GM12878 (cell line): Measurements from ENCODE around the gene SEC24C. TPM values are rescaled to one million over a fixed set of nuclear protein-coding genes. Genes with fewer than 3 reads are reported as not detected.

Source experiments
- ATAC-seq: fragments of 200-7000 bp; cut with Tn5 transposase; 3 replicates; pipeline ENCODE4 v1.9.1; 2020; ENCODE audit warnings: mild to moderate bottlenecking, moderate library complexity
- BruUV-seq: library from RNA; stranded (reverse); fragments of 400-500 nt; replicated peaks from 2 replicates; lab custom pipeline; 2021; lab: Mats Ljungman, UMichigan
- CTCF ChIA-PET: fragments of 300-600 bp; sonication (Branson Sonifier 250); formaldehyde crosslinking; extraction: SDS; loops from one replicate; lab custom pipeline; 2021; ENCODE audit warnings: inconsistent platforms; lab: Yijun Ruan, JAX
- POLR2A ChIA-PET: fragments of 350-600 bp; formaldehyde crosslinking; extraction: SDS; loops from one replicate; lab custom pipeline; 2021; ENCODE audit warnings: inconsistent platforms; lab: Charles Lee
- RAD21 ChIA-PET: fragments of 300-600 bp; sonication (Branson Sonifier 250); formaldehyde crosslinking; loops from one replicate; lab custom pipeline; 2023; ENCODE audit warnings: antibody characterized with exemption; ENCODE audit not compliant: unreplicated experiment; lab: Charles Lee
- SMC1A ChIA-PET: fragments of 300-600 bp; sonication (Branson Sonifier 250); formaldehyde crosslinking; loops from one replicate; lab custom pipeline; 2023; ENCODE audit not compliant: unreplicated experiment, uncharacterized antibody; lab: Charles Lee
- DNase-seq: peaks from one replicate; pipeline ENCODE4 v3.0.0-alpha.2; 2011; ENCODE audit warnings: low read depth, low spot score
- FAIRE-seq: peaks from 3 replicates; lab custom pipeline; 2011; peaks lifted over from hg19 to GRCh38; lab: Jason Lieb, UNC
- H2AFZ ChIP-seq: 2 replicates; pipeline ENCODE4 v1.6.0; 2011; ENCODE audit warnings: low read depth, low read length, control low read depth; ENCODE audit not compliant: control insufficient read depth
- H3K27ac ChIP-seq: 2 replicates; pipeline ENCODE4 v1.5.1; 2011; ENCODE audit warnings: control low read depth; ENCODE audit not compliant: control insufficient read depth, insufficient read depth
- H3K27me3 ChIP-seq, 2 experiments: replicated peaks in 1 of 2; 2 replicates each; pipeline versions ENCODE4 v1.6.0 to v1.6.1; 2011; ENCODE audit warnings: low read length in 1 of 2; ENCODE audit not compliant: control insufficient read depth in 2 of 2, insufficient read depth in 2 of 2
- H3K36me3 ChIP-seq, 2 experiments: 2 replicates each; pipeline ENCODE4 v1.5.1; 2011; ENCODE audit warnings: low read length in 1 of 2; ENCODE audit not compliant: control insufficient read depth in 2 of 2, insufficient read depth in 2 of 2
- H3K4me1 ChIP-seq: 2 replicates; pipeline ENCODE4 v1.6.1; 2011; ENCODE audit warnings: mild to moderate bottlenecking, low read length, moderate library complexity, mixed read lengths; ENCODE audit not compliant: control insufficient read depth, insufficient read depth
- H3K4me2 ChIP-seq: 2 replicates; pipeline ENCODE4 v1.6.0; 2011; ENCODE audit warnings: control low read depth; ENCODE audit not compliant: control insufficient read depth, insufficient read depth
- H3K4me3 ChIP-seq: fragments of 200-600 bp; sonication (generic); 2 replicates; pipeline ENCODE4 v1.5.1; 2016
- H3K79me2 ChIP-seq: 2 replicates; pipeline ENCODE4 v1.6.0; 2011; ENCODE audit warnings: low read length; ENCODE audit not compliant: control insufficient read depth, insufficient read depth
- H3K9ac ChIP-seq: 2 replicates; pipeline ENCODE4 v1.8.0; 2011; ENCODE audit warnings: low read length, control low read depth, mixed read lengths; ENCODE audit not compliant: control insufficient read depth, insufficient read depth
- H3K9me3 ChIP-seq: replicated peaks from 3 replicates; pipeline ENCODE4 v1.5.1; 2011; ENCODE audit warnings: mild to moderate bottlenecking, low read length; ENCODE audit not compliant: control insufficient read depth, insufficient read depth
- H4K20me1 ChIP-seq: 2 replicates; pipeline ENCODE4 v1.6.0; 2011; ENCODE audit not compliant: control insufficient read depth, insufficient read depth
- CHD1 ChIP-seq: IDR thresholded peaks from 2 replicates; pipeline ENCODE4 v1.6.1; 2012; ENCODE audit warnings: low read depth, low read length, improper control_type of control experiment
- NFXL1 ChIP-seq: fragments of 450-650 bp; IDR thresholded peaks from 2 replicates; pipeline ENCODE4 v1.6.1; 2017; ENCODE audit warnings: antibody characterized with exemption, mild to moderate bottlenecking, borderline replicate concordance
- RCOR1 ChIP-seq: conservative IDR thresholded peaks from 2 replicates; pipeline ENCODE4 v1.6.1; 2012; ENCODE audit warnings: low read depth, low read length, improper control_type of control experiment
- SRF ChIP-seq, 2 experiments: IDR thresholded peaks; 2 replicates each; pipeline ENCODE4 v1.6.1; 2011; ENCODE audit warnings: low read depth in 2 of 2, low read length in 2 of 2, mild to moderate bottlenecking in 1 of 2, moderate library complexity in 1 of 2
- SUPT20H ChIP-seq: IDR thresholded peaks from 2 replicates; pipeline ENCODE4 v1.6.1; 2011; ENCODE audit warnings: low read depth, mild to moderate bottlenecking, low read length, moderate library complexity, borderline replicate concordance; ENCODE audit not compliant: control insufficient read depth
- WGBS: methylation state at CpG from one replicate; pipeline ENCODE4 v1.1.6; 2016; ENCODE audit warnings: low lambda C conversion rate; ENCODE audit not compliant: insufficient replicate concordance, insufficient coverage; ENCODE audit errors: missing lambda C conversion rate; 5-methylcytosine and 5-hydroxymethylcytosine counted together
- in situ Hi-C: fragments of 300-500 bp; cut with MboI; formaldehyde crosslinking; loops from 9 replicates; pipeline ENCODE4 v1.14.3; 2018; ENCODE audit warnings: mixed read lengths
- intact Hi-C: fragments of 100-400 bp; cut with micrococcal nuclease; formaldehyde crosslinking; loops from one replicate; pipeline ENCODE4 v1.14.2; 2022; ENCODE audit not compliant: unreplicated experiment
- polyA plus RNA-seq, 11 experiments: library from polyadenylated mRNA; depleted of rRNA in 4 of 11; unstranded in 6 of 11; stranded (reverse) in 5 of 11; fragments of >200 nt; fragmentation: Nextera tagmentation in 4 of 11; fragmentation: Illumina TruSeq in 1 of 11; extraction: Ambion mirVana in 4 of 11; extraction: Trizol in 1 of 11; gene quantifications; 1 replicate in 1 of 11; 2 replicates in 10 of 11; pipeline versions ENCODE4 v1.2.1 to v1.2.3, GENCODE V29; 2011 to 2016; ENCODE audit warnings: inconsistent platforms in 2 of 11, missing spikeins in 2 of 11, low read depth in 1 of 11
- total RNA-seq, 4 experiments: library from RNA; depleted of rRNA in 3 of 4; stranded (reverse); fragments of >200 nt in 3 of 4; fragmentation: Illumina TruSeq in 1 of 4; extraction: Trizol in 1 of 4; gene quantifications; 2 replicates each; pipeline versions ENCODE4 v1.2.1 to v1.2.3, GENCODE V29; 2013 to 2021
- TF ChIP-seq, protein P1 (sequence below): fragments of 450-650 bp; IDR thresholded peaks from 2 replicates; pipeline ENCODE4 v1.6.1; 2018; ENCODE audit warnings: mild to moderate bottlenecking, low read depth, moderate library complexity; ENCODE audit not compliant: partially characterized antibody

Gene SEC24C
- total and polyA plus RNA-seq, 10 of the 15 experiments (the other 5 are each of a cell fraction or from before 2014, with no cell fraction given): 12.7 to 117 (median 73.8) TPM

DNA sequence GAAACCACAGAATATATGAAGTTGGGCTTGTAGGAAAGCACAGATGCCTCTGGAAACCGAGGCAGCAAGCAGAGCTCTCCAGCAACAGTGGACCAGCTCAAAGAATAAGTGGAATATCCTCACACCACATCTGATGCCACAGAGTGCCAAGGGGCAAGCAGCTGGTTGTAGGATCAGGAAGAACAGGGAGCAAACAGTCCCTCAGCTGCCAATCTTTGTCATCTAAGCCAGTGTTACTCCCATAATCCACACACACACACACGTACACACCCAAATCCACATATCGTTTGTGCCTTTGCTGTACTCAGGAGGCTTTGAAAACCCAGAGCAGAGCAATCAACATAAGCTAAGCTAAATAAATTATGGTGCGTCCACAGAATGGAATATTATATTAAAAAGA, 20.7 kb upstream of the SEC24C start:
- Histone ChIP-seq H3K27me3 (no peaks in the 10 kb centered on the region), H2AFZ (no peak overlapping the region), H3K4me1 (no peaks in the 10 kb centered on the region), H3K27ac (no peak overlapping the region), H3K36me3 (peaks cover 4 to 7% of the 10 kb centered on the region in 2 experiments; a peak in 3 of 4 replicates), H3K79me2 (no peaks in the 10 kb centered on the region; the same call in 1 of the 2 replicates), H3K4me3 (no peak overlapping the region), H3K9ac (no peak overlapping the region), H3K4me2 (no peak overlapping the region), H3K9me3 (no peaks in the 10 kb centered on the region), H4K20me1 (no peaks in the 10 kb centered on the region)
- in situ Hi-C loops (no loop called here), intact Hi-C loops (no loop called here)
- ChIA-PET POLR2A (no interaction called here), CTCF (no interaction called here), RAD21 (no interaction called here), SMC1A (interaction anchor here (0.6 kb wide), 1 partner anchor 49 kb away, joined by 3 read pairs; a partner anchor contains a TSS)
- TF ChIP-seq SRF (IDR thresholded peaks at IDR 0.05; ENCODE audit: low read depth in 2 of 2, low read length in 2 of 2) (no peak), SUPT20H (no peak), CHD1 (no peak), NFXL1 (no peak), RCOR1 (no peak)
- TF ChIP-seq, protein P1, sequence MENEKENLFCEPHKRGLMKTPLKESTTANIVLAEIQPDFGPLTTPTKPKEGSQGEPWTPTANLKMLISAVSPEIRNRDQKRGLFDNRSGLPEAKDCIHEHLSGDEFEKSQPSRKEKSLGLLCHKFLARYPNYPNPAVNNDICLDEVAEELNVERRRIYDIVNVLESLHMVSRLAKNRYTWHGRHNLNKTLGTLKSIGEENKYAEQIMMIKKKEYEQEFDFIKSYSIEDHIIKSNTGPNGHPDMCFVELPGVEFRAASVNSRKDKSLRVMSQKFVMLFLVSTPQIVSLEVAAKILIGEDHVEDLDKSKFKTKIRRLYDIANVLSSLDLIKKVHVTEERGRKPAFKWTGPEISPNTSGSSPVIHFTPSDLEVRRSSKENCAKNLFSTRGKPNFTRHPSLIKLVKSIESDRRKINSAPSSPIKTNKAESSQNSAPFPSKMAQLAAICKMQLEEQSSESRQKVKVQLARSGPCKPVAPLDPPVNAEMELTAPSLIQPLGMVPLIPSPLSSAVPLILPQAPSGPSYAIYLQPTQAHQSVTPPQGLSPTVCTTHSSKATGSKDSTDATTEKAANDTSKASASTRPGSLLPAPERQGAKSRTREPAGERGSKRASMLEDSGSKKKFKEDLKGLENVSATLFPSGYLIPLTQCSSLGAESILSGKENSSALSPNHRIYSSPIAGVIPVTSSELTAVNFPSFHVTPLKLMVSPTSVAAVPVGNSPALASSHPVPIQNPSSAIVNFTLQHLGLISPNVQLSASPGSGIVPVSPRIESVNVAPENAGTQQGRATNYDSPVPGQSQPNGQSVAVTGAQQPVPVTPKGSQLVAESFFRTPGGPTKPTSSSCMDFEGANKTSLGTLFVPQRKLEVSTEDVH: no peak
- FAIRE-seq: no peak
- BruUV-seq: no TSS peak
- DNase-seq: no peak
- no peak for ATAC-seq
- 86% methylated on average over 4 of the region's 4 CpGs for WGBS
